Fibroblast of mammary gland (primary cell): ENCODE results near the gene SEPTIN2.
"Not testable (repeated sequence)": the region's sequence is repeated elsewhere in the genome, so short reads cannot be mapped to it uniquely, and the experiment has no call there.

Experiments
- DNase-seq: peaks from one replicate; pipeline ENCODE4 v3.0.0-alpha.2; 2010; ENCODE audit warnings: low read depth
- H3K4me3 ChIP-seq: 2 replicates; pipeline ENCODE4 v1.5.1; 2011; ENCODE audit warnings: low read depth, mild to moderate bottlenecking, low read length, moderate library complexity; ENCODE audit not compliant: control insufficient read depth
- CTCF ChIP-seq: conservative IDR thresholded peaks from 2 replicates; pipeline ENCODE4 v1.5.1; 2011; ENCODE audit warnings: low read depth, low read length, inconsistent platforms; ENCODE audit not compliant: control insufficient read depth, insufficient read depth

Gene SEPTIN2

DNA sequence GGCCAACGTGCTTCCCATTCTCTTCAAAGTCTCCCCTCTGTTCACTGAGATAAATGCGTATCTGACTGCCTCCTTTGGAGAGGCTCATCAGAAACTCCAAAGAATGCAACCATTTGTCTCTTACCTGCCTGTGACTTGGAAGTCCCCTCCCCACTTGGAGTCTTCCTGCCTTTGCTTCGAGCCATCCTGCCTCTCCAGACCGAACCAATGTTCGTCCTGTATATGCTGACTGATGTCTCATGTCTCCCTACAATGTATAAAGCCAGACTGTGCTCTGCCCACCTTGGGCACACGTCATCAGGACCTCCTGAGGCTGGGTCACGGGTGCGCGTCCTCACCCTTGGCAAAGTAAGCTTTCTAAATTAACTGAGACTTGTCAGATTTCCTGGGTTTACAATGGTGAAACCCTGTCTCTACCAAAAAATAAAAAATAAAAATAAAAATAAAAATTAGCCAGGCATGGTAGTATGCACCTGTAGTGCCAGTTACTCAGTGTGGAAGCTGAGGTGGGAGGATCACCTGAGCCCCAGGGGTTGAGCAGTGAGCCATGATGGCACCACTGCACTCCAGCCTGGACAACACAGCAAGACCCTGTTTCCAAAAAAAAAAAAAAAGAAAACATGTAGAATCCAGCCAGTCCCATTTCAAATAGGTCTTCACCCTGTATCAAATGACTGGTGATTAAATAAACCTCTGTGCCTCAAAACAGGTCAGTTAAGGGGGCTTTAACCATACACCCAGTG, 29.2 kb upstream of the SEPTIN2 start:
- H3K4me3 ChIP-seq: no peak overlapping the region
- no peak for DNase-seq
- TF ChIP-seq CTCF: no peak

GRCh38 chr2:241288324-241288888, 27.3 kb upstream of the SEPTIN2 start:
- no peak for TF ChIP-seq CTCF
- no peak overlapping the region for H3K4me3 ChIP-seq

GRCh38 chr2:241289053-241289452, 26.7 kb upstream of the SEPTIN2 start:
- TF ChIP-seq CTCF: no peak
- H3K4me3 ChIP-seq: no peak overlapping the region
- no peak for DNase-seq

More at GRCh38 chr2:241288324-241288888, 27.3 kb upstream of the SEPTIN2 start:
- no peak for DNase-seq

- TF ChIP-seq CTCF: no peak
- no peak for DNase-seq
- no peak overlapping the region for H3K4me3 ChIP-seq
These were observed 26.1 kb upstream of the SEPTIN2 start for GRCh38 chr2:241289597-241289996.

GRCh38 chr2:241291153-241291552, 24.6 kb upstream of the SEPTIN2 start:
- DNase-seq: no peak
- no peak overlapping the region for H3K4me3 ChIP-seq
- no peak for TF ChIP-seq CTCF

GRCh38 chr2:241291977-241292376, 23.7 kb upstream of the SEPTIN2 start:
- DNase-seq: no peak
- no peak overlapping the region for H3K4me3 ChIP-seq
- no peak for TF ChIP-seq CTCF

GRCh38 chr2:241293378-241293797, 22.3 kb upstream of the SEPTIN2 start:
- peak; percentile 68 for DNase-seq
- not testable (repeated sequence) for H3K4me3 ChIP-seq
